Measurements from ENCODE around the gene TICAM1.
"Not testable (repeated sequence)": the region's sequence is repeated elsewhere in the genome, so short reads cannot be mapped to it uniquely, and the experiment has no call there.

The TICAM1 gene

GRCh38 chr19:4811328-4812131 is 20.0 kb downstream of the TICAM1 start:
- POLR2A ChIA-PET, result interaction anchor here (0.7 kb wide), 1 partner anchor 20 kb away, joined by 3 read pairs; no protein-coding TSS in a partner anchor
- H3K4me3 ChIP-seq (ENCODE audit: low read depth, low read length), result no peak overlapping the region
- peak; percentile 96 for TF ChIP-seq CTCF (IDR thresholded peaks at IDR 0.05; ENCODE audit: insufficient read depth, low read length, missing control alignments)
- CTCF ChIA-PET, result interaction anchor here (1.0 to 13.3 kb wide), 10 partner anchors 12 to 226 kb away, joined by 3 to 336 read pairs (median 44); partner anchors contain the start of gene PLIN3
- no peak for DNase-seq (ENCODE audit: low read depth, low spot score)

DNA sequence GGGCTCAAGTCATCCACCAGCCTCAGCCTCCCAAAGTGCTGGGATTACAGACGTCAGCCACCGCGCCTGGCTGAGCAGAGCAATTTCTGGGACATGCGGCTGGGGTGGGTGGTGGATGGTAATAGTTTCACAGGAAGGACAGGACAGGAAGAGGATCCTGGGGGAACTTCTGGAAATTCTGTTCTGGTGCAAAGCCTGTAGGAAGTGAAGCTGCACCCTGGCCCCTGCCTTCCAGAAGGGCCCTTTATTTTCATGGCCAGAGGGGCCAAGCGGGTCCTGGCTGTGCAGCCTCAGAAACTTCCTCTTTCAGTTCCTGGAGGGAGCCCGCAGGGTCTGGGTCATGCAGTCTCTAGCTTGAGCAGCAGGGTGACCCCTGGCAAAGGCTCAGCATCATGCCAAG is 24.3 kb downstream of the TICAM1 start:
- no peak for TF ChIP-seq CTCF (IDR thresholded peaks at IDR 0.05; ENCODE audit: insufficient read depth, low read length, missing control alignments)
- DNase-seq (ENCODE audit: low read depth, low spot score), result no peak
- H3K4me3 ChIP-seq (ENCODE audit: low read depth, low read length), result no peak overlapping the region
- ChIA-PET POLR2A (interaction anchor here (0.6 kb wide), 1 partner anchor 63 kb away, joined by 3 read pairs; no protein-coding TSS in a partner anchor), CTCF (interaction anchor here (0.8 to 13.3 kb wide), 11 partner anchors 10 to 239 kb away, joined by 3 to 336 read pairs (median 37); partner anchors contain the start of genes KDM4B and PLIN3)

DNA sequence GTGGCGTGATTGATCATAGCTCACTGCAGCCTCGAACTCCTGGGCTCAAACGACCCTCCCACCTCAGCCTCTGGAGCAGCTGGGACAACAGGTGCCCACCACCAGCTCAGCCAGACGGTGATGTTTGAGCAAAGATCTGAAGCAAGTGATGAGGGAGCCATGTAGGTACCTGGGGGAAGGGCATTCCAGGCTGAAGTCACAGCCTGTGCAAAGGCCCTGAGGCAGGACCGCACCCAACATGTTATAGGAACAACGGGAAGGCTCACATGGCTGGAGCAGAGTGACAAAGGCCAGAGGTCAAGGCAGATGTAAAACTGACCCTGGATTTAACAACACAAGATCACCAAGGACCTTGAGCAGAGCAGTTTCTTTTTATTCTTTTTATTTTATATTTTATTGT is 25.1 kb downstream of the TICAM1 start:
- H3K4me3 ChIP-seq (ENCODE audit: low read depth, low read length), result no peak overlapping the region
- TF ChIP-seq CTCF (IDR thresholded peaks at IDR 0.05; ENCODE audit: insufficient read depth, low read length, missing control alignments), result no peak
- CTCF ChIA-PET, result interaction anchor here (0.6 to 13.3 kb wide), 9 partner anchors 9 to 340 kb away, joined by 3 to 336 read pairs (median 76); partner anchors contain the start of genes KDM4B and PLIN3
- POLR2A ChIA-PET, result interaction anchor here (0.6 kb wide), 1 partner anchor 62 kb away, joined by 3 read pairs; no protein-coding TSS in a partner anchor
- DNase-seq (ENCODE audit: low read depth, low spot score), result no peak

DNA sequence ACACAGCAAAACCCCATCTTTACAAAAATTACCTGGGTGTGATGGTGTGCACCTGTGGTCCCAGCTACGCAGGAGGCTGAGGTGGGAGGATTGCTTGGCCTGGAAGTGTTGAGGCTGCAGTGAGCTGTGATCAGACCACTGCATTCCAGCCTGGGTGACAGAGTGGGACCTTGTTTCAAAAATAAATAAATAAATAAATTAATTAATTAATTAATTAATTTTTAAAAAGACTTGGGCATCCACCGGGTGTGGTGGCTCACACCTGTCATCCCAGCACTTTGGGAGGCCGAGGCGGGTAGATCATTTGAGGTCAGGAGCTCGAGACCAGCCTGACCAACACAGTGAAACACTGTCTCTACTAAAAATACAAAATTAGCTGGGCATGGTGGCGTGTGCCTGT is 26.4 kb downstream of the TICAM1 start:
- DNase-seq (ENCODE audit: low read depth, low spot score); H3K4me3 ChIP-seq (ENCODE audit: low read depth, low read length); POLR2A ChIA-PET: not testable (repeated sequence)
- CTCF ChIA-PET, result interaction anchor here (0.6 to 13.3 kb wide), 12 partner anchors 7 to 233 kb away, joined by 3 to 336 read pairs (median 7); partner anchors contain the start of gene FEM1A

GRCh38 chr19:4803736-4804695 is 27.5 kb downstream of the TICAM1 start:
- CTCF ChIA-PET, result interaction anchor here (0.6 to 13.3 kb wide), 17 partner anchors 9 to 233 kb away, joined by 3 to 336 read pairs (median 5); partner anchors contain the start of gene FEM1A
- peak; percentile 87 for TF ChIP-seq CTCF (IDR thresholded peaks at IDR 0.05; ENCODE audit: insufficient read depth, low read length, missing control alignments)
- no peak for DNase-seq (ENCODE audit: low read depth, low spot score)
- POLR2A ChIA-PET, result no interaction called here
- H3K4me3 ChIP-seq (ENCODE audit: low read depth, low read length), result no peak overlapping the region

- ChIA-PET POLR2A (no interaction called here), CTCF (interaction anchor here (0.6 to 13.3 kb wide), 7 partner anchors 10 to 227 kb away, joined by 3 to 336 read pairs (median 45); partner anchors contain the start of gene FEM1A)
- H3K4me3 ChIP-seq (ENCODE audit: low read depth, low read length), result no peak overlapping the region
- no peak for DNase-seq (ENCODE audit: low read depth, low spot score)
- no peak for TF ChIP-seq CTCF (IDR thresholded peaks at IDR 0.05; ENCODE audit: insufficient read depth, low read length, missing control alignments)
Observed at GRCh38 chr19:4802711-4803110, 28.8 kb downstream of the TICAM1 start.
